ENCODE results near the gene PKN3. TPM values are rescaled to one million over a fixed set of nuclear protein-coding genes. Genes with fewer than 3 reads are reported as not detected.

The PKN3 gene
- total RNA-seq, 1 donor from 2014 or later = 30.0 TPM

DNA sequence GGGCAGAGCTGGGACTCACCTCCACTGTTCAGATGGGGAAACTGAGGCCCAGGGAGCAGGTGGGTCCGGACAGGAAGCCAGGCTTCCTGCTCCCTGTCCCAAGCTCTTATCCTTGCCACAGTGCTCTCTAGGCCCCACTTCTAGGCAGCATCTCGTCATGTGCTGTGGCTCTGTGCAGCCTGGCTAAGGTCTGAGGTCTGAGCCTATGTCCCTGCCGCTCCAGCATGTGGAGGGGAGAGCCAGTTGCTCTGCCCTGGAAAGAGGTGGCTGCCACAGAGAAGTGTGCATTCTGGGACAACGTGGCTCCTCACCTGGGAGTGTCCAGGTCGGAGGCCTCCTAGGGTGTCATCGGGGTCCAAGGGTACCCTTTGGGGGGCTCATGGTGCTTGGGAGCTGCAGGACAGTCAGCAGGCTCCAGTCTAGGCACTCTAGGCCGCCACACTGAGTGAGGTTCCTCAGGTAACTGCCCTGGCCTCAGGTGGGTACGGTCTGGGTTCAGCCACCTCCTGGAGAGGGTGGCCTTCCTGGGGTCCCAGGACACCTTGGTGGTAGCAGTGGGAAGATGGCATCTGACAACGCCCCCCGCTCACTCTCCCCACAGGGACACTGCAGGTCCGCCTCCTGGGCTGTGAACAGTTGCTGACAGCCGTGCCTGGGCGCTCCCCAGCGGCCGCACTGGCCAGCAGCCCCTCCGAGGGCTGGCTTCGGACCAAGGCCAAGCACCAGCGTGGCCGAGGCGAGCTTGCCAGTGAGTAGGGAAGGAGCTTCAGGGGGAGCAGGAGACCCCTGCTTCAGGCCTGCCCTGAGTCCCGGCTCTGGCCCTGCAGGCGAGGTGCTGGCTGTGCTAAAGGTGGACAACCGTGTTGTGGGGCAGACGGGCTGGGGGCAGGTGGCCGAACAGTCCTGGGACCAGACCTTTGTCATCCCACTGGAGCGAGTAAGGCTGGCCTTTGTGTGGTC lies 10.4 kb downstream of the PKN3 start:
- no peaks in the 10 kb centered on the region for H3K27me3 Mint-ChIP-seq (ENCODE audit: low read depth)
- DNase-seq (ENCODE audit: low read depth, low spot score) = no peak
- TF ChIP-seq, protein P1, sequence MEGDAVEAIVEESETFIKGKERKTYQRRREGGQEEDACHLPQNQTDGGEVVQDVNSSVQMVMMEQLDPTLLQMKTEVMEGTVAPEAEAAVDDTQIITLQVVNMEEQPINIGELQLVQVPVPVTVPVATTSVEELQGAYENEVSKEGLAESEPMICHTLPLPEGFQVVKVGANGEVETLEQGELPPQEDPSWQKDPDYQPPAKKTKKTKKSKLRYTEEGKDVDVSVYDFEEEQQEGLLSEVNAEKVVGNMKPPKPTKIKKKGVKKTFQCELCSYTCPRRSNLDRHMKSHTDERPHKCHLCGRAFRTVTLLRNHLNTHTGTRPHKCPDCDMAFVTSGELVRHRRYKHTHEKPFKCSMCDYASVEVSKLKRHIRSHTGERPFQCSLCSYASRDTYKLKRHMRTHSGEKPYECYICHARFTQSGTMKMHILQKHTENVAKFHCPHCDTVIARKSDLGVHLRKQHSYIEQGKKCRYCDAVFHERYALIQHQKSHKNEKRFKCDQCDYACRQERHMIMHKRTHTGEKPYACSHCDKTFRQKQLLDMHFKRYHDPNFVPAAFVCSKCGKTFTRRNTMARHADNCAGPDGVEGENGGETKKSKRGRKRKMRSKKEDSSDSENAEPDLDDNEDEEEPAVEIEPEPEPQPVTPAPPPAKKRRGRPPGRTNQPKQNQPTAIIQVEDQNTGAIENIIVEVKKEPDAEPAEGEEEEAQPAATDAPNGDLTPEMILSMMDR (conservative IDR thresholded peaks at IDR 0.05) = no peak

DNA sequence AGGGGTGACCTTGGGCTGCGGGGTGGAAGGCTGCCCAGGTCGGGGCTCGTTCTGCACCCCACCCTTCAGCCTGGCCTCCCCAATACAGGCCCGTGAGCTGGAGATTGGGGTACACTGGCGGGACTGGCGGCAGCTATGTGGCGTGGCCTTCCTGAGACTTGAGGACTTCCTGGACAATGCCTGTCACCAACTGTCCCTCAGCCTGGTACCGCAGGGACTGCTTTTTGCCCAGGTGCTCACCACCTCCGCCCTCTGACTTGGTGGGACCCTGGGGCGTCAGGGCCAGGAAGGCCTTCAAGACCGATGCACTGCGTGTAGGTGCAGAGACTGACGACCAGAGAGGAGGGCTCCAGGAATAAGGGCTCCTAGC lies 11.1 kb downstream of the PKN3 start:
- H3K4me3 Mint-ChIP-seq = no peak overlapping the region
- no peaks in the 10 kb centered on the region for H3K27me3 Mint-ChIP-seq (ENCODE audit: low read depth)
- H3K4me1 Mint-ChIP-seq = no peaks in the 10 kb centered on the region
- TF ChIP-seq, protein P1 (conservative IDR thresholded peaks at IDR 0.05) = no peak
- no peaks in the 10 kb centered on the region for H3K9me3 Mint-ChIP-seq
- no peak for DNase-seq (ENCODE audit: low read depth, low spot score)
- peaks cover 3% of the 10 kb centered on the region for H3K36me3 Mint-ChIP-seq (ENCODE audit: low read depth)
- H3K27ac Mint-ChIP-seq (ENCODE audit: unreplicated experiment) = no peak overlapping the region

More for the DNA sequence above, 10.4 kb downstream of the PKN3 start:
- Mint-ChIP-seq H3K9me3 (no peaks in the 10 kb centered on the region), H3K27ac (ENCODE audit: unreplicated experiment) (no peak overlapping the region), H3K36me3 (ENCODE audit: low read depth) (peaks cover 3% of the 10 kb centered on the region), H3K4me3 (no peak overlapping the region), H3K4me1 (no peaks in the 10 kb centered on the region)

DNA sequence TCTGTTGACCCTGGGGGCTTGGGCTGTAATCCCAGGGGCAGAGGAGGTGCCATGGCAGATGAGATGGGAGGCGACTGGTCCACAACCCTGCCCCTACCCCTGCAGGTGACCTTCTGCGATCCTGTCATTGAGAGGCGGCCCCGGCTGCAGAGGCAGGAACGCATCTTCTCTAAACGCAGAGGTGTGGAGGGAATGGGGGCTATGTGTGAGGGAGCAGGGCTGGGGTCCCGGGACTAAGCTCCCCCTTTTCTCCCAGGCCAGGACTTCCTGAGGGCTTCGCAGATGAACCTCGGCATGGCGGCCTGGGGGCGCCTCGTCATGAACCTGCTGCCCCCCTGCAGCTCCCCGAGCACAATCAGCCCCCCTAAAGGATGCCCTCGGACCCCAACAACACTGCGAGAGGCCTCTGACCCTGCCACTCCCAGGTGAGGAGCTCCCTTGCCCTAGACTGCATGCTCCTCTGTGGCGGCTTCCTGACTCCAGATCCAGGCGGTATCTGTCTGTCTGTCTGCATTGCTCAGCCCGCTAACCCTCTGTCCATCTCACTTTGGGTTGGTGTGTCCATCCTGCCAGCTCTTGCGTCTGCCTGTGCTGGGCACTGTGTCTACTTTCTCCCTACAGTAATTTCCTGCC lies 11.8 kb downstream of the PKN3 start:
- no peak overlapping the region for H3K4me3 Mint-ChIP-seq
- H3K4me1 Mint-ChIP-seq = no peaks in the 10 kb centered on the region

DNA sequence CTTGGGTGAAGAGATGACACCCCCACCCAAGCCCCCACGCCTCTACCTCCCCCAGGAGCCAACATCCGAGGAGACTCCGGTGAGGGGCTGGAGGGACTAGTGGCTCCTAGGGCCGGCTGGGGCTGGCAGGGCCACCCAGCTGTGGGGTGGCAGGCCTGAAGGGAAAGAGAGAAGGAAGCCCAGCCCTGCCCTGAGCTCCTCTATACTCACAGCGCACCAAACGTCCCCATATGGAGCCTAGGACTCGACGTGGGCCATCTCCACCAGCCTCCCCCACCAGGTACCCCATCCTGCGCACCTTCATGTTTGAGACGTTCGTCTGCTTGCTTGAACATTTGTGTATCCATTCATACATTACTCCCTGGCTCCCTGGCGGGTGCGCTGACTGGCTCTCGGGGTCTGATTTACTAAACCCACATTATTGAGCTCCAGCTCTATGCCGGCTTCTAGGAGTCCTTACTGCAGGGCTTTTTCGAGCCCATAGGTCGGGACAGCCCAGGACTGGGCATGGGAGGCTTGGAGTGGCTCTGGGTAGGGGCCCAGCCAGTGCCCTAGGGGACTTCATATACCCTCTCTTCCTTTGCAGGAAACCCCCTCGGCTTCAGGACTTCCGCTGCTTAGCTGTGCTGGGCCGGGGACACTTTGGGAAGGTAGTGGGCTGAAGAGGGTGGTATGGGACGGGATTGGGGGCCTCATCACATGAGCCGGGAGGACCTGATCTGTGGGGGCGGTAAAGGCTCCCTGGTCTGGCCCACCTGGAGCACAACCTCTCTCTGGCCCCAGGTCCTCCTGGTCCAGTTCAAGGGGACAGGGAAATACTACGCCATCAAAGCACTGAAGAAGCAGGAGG lies 12.5 kb downstream of the PKN3 start:
- peaks cover 3% of the 10 kb centered on the region for H3K36me3 Mint-ChIP-seq (ENCODE audit: low read depth)
- H3K4me1 Mint-ChIP-seq = no peaks in the 10 kb centered on the region
- no peak overlapping the region for H3K4me3 Mint-ChIP-seq
- H3K27ac Mint-ChIP-seq (ENCODE audit: unreplicated experiment) = no peak overlapping the region
- no peaks in the 10 kb centered on the region for H3K9me3 Mint-ChIP-seq
- TF ChIP-seq, protein P1 (conservative IDR thresholded peaks at IDR 0.05) = no peak
- H3K27me3 Mint-ChIP-seq (ENCODE audit: low read depth) = no peaks in the 10 kb centered on the region
- DNase-seq (ENCODE audit: low read depth, low spot score) = no peak

More for the DNA sequence above, 11.8 kb downstream of the PKN3 start:
- TF ChIP-seq, protein P1 (conservative IDR thresholded peaks at IDR 0.05) = no peak
- DNase-seq (ENCODE audit: low read depth, low spot score) = no peak
- H3K27ac Mint-ChIP-seq (ENCODE audit: unreplicated experiment) = no peak overlapping the region
- no peaks in the 10 kb centered on the region for H3K27me3 Mint-ChIP-seq (ENCODE audit: low read depth)
- no peaks in the 10 kb centered on the region for H3K9me3 Mint-ChIP-seq
- H3K36me3 Mint-ChIP-seq (ENCODE audit: low read depth) = peaks cover 3% of the 10 kb centered on the region

DNA sequence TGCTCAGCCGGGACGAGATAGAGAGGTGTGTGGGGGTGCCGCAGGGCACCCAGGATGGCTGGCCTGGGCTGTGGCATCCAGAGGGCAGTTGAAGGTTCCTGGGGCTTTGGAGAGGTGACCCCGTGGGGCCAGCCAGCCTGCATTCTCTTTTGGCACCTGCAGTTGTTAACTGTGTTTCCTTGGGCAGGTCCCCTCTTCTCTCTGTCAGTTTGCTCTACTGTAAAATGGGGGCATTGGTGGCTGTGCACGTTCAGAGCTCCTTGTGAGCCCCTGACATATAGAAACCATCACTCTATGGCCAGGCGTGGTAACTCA lies 13.1 kb downstream of the PKN3 start:
- Mint-ChIP-seq H3K27ac (ENCODE audit: unreplicated experiment) (no peak overlapping the region), H3K27me3 (ENCODE audit: low read depth) (no peaks in the 10 kb centered on the region), H3K4me3 (no peak overlapping the region), H3K36me3 (ENCODE audit: low read depth) (no peaks in the 10 kb centered on the region), H3K9me3 (no peaks in the 10 kb centered on the region), H3K4me1 (no peaks in the 10 kb centered on the region)
- no peak for DNase-seq (ENCODE audit: low read depth, low spot score)
- TF ChIP-seq, protein P1 (conservative IDR thresholded peaks at IDR 0.05) = no peak

All from neural crest cell (in vitro differentiated cells).